ENCODE measurements around the gene CEACAM3.

- TF ChIP-seq CTCF (IDR thresholded peaks at IDR 0.05) (no peak), POLR2A (IDR thresholded peaks at IDR 0.05) (no peak), POLR2AphosphoS5 (IDR thresholded peaks at IDR 0.05) (no peak), EP300 (IDR thresholded peaks at IDR 0.05) (no peak)
These were observed 3.1 kb downstream of the CEACAM3 start for GRCh38 chr19:41799444-41800000.
